ENCODE data around the gene RFXAP.

GRCh38 chr13:36783890-36784289 lies 35.1 kb upstream of the RFXAP start:
- TF ChIP-seq POLR2A (IDR thresholded peaks at IDR 0.05), result no peak
- TF ChIP-seq, protein P1, sequence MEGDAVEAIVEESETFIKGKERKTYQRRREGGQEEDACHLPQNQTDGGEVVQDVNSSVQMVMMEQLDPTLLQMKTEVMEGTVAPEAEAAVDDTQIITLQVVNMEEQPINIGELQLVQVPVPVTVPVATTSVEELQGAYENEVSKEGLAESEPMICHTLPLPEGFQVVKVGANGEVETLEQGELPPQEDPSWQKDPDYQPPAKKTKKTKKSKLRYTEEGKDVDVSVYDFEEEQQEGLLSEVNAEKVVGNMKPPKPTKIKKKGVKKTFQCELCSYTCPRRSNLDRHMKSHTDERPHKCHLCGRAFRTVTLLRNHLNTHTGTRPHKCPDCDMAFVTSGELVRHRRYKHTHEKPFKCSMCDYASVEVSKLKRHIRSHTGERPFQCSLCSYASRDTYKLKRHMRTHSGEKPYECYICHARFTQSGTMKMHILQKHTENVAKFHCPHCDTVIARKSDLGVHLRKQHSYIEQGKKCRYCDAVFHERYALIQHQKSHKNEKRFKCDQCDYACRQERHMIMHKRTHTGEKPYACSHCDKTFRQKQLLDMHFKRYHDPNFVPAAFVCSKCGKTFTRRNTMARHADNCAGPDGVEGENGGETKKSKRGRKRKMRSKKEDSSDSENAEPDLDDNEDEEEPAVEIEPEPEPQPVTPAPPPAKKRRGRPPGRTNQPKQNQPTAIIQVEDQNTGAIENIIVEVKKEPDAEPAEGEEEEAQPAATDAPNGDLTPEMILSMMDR (IDR thresholded peaks at IDR 0.05), result no peak
